Neural progenitor cell (in vitro differentiated cells): ENCODE measurements around the gene SIL1. TPM values are rescaled to one million over a fixed set of nuclear protein-coding genes. Genes with fewer than 3 reads are reported as not detected.

Source experiments
- DNase-seq: peaks from one replicate; pipeline ENCODE4 v3.0.0-alpha.2; 2016; ENCODE audit warnings: low spot score
- H2AFZ ChIP-seq: fragments of 200-600 bp; sonication (generic); replicated peaks from 2 replicates; pipeline ENCODE4 v1.6.1; 2016; ENCODE audit warnings: antibody characterized with exemption
- H3F3A ChIP-seq: fragments of 200-600 bp; sonication (generic); 2 replicates; pipeline ENCODE4 v1.6.1; 2016; ENCODE audit warnings: antibody characterized with exemption, low read depth
- H3K27ac ChIP-seq: fragments of 200-600 bp; sonication (generic); 2 replicates; pipeline ENCODE4 v1.5.1; 2016; ENCODE audit warnings: mild to moderate bottlenecking
- H3K27me3 ChIP-seq: fragments of 200-600 bp; sonication (generic); 2 replicates; pipeline ENCODE4 v1.6.1; 2016; ENCODE audit warnings: mild to moderate bottlenecking, moderate library complexity
- H3K36me3 ChIP-seq: fragments of 200-600 bp; sonication (generic); 2 replicates; pipeline ENCODE4 v1.5.1; 2016
- H3K4me1 ChIP-seq: fragments of 200-600 bp; sonication (generic); 2 replicates; pipeline ENCODE4 v1.6.1; 2016; ENCODE audit warnings: mixed run types
- H3K4me2 ChIP-seq: fragments of 200-600 bp; sonication (generic); 2 replicates; pipeline ENCODE4 v1.6.1; 2016
- H3K4me3 ChIP-seq: fragments of 200-600 bp; sonication (generic); 2 replicates; pipeline ENCODE4 v1.5.1; 2016
- H3K79me2 ChIP-seq: fragments of 200-600 bp; sonication (generic); 2 replicates; pipeline ENCODE4 v1.6.1; 2016; ENCODE audit warnings: low read depth
- H3K9ac ChIP-seq: fragments of 200-600 bp; sonication (generic); 2 replicates; pipeline ENCODE4 v1.6.1; 2016
- H3K9me3 ChIP-seq: fragments of 200-600 bp; sonication (generic); 2 replicates; pipeline ENCODE4 v1.5.1; 2016; ENCODE audit warnings: low read depth
- H4K20me1 ChIP-seq: fragments of 200-600 bp; sonication (generic); 2 replicates; pipeline ENCODE4 v1.6.1; 2016; ENCODE audit warnings: low read depth
- H3K27ac Mint-ChIP-seq: 3 replicates; pipeline ENCODE4 v1.8.0; 2021; ENCODE audit warnings: mixed read lengths
- H3K27me3 Mint-ChIP-seq: 2 replicates; pipeline ENCODE4 v1.8.0; 2022; ENCODE audit warnings: low read depth, mild to moderate bottlenecking, inconsistent platforms, moderate library complexity, mixed read lengths; ENCODE audit not compliant: insufficient read depth
- H3K36me3 Mint-ChIP-seq: 3 replicates; pipeline ENCODE4 v1.8.0; 2021; ENCODE audit warnings: mixed read lengths
- H3K4me1 Mint-ChIP-seq: 3 replicates; pipeline ENCODE4 v1.8.0; 2021; ENCODE audit warnings: mixed read lengths
- H3K4me3 Mint-ChIP-seq: 3 replicates; pipeline ENCODE4 v1.8.0; 2021; ENCODE audit warnings: mild to moderate bottlenecking, moderate library complexity, mixed read lengths
- H3K9me3 Mint-ChIP-seq: 3 replicates; pipeline ENCODE4 v1.8.0; 2020; ENCODE audit warnings: mixed read lengths
- CTCF ChIP-seq: fragments of 200-600 bp; sonication (generic); IDR thresholded peaks from 2 replicates; pipeline ENCODE4 v1.5.1; 2017; ENCODE audit warnings: antibody characterized with exemption, mild to moderate bottlenecking
- EZH2 ChIP-seq: fragments of 200-600 bp; sonication (generic); IDR thresholded peaks from 2 replicates; pipeline ENCODE4 v1.6.1; 2017; ENCODE audit warnings: antibody characterized with exemption, mild to moderate bottlenecking, moderate library complexity
- EZH2phosphoT487 ChIP-seq: fragments of 200-600 bp; sonication (generic); IDR thresholded peaks from 2 replicates; pipeline ENCODE4 v1.6.1; 2017; ENCODE audit warnings: antibody characterized with exemption
- total RNA-seq: library from RNA; depleted of rRNA; stranded (reverse); fragments of >200 nt; gene quantifications from 2 replicates; pipeline ENCODE4 v1.2.3, GENCODE V29; 2015; ENCODE audit warnings: low replicate concordance

The SIL1 gene
- total RNA-seq, 1 donor from 2014 or later: 5.5 TPM

GRCh38 chr5:139134906-139135305 lies 63.3 kb downstream of the SIL1 start:
- no peaks in the 10 kb centered on the region for H3F3A ChIP-seq
- no peaks in the 10 kb centered on the region for H3K36me3 Mint-ChIP-seq
- DNase-seq: no peak
- H3K9ac ChIP-seq: no peak overlapping the region
- H3K27me3 ChIP-seq: no peaks in the 10 kb centered on the region
- no peak overlapping the region for H3K27ac Mint-ChIP-seq
- no peaks in the 10 kb centered on the region for H3K9me3 ChIP-seq
- H3K27me3 Mint-ChIP-seq: peaks cover 9% of the 10 kb centered on the region
- H3K4me2 ChIP-seq: no peak overlapping the region
- H3K4me3 Mint-ChIP-seq: no peak overlapping the region
- H4K20me1 ChIP-seq: no peaks in the 10 kb centered on the region
- no peaks in the 10 kb centered on the region for H3K79me2 ChIP-seq
- no peaks in the 10 kb centered on the region for H3K9me3 Mint-ChIP-seq
- H3K4me1 Mint-ChIP-seq: peaks cover 48% of the 10 kb centered on the region
- no peak overlapping the region for H2AFZ ChIP-seq
- H3K36me3 ChIP-seq: no peaks in the 10 kb centered on the region
- H3K4me3 ChIP-seq: no peak overlapping the region
- H3K4me1 ChIP-seq: peaks cover 23% of the 10 kb centered on the region
- H3K27ac ChIP-seq: no peak overlapping the region
- no peak for TF ChIP-seq CTCF

GRCh38 chr5:139133282-139133681 lies 64.9 kb downstream of the SIL1 start:
- peaks cover 35% of the 10 kb centered on the region for H3K4me1 Mint-ChIP-seq
- H3K4me3 Mint-ChIP-seq: no peak overlapping the region
- DNase-seq: no peak
- H3K27me3 Mint-ChIP-seq: peaks cover 6% of the 10 kb centered on the region
- H3K4me2 ChIP-seq: no peak overlapping the region
- H3K27ac Mint-ChIP-seq: peak overlapping the region; percentile 31
- H3K9me3 Mint-ChIP-seq: no peaks in the 10 kb centered on the region
- no peaks in the 10 kb centered on the region for H3K79me2 ChIP-seq
- TF ChIP-seq CTCF (no peak), EZH2phosphoT487 (no peak)
- H3K9me3 ChIP-seq: no peaks in the 10 kb centered on the region
- no peak overlapping the region for H3K9ac ChIP-seq
- H3K27me3 ChIP-seq: no peaks in the 10 kb centered on the region
- no peaks in the 10 kb centered on the region for H3K36me3 Mint-ChIP-seq
- H4K20me1 ChIP-seq: no peaks in the 10 kb centered on the region
- H2AFZ ChIP-seq: no peak overlapping the region
- H3K36me3 ChIP-seq: no peaks in the 10 kb centered on the region
- H3K27ac ChIP-seq: no peak overlapping the region
- peaks cover 23% of the 10 kb centered on the region for H3K4me1 ChIP-seq
- no peaks in the 10 kb centered on the region for H3F3A ChIP-seq
- no peak overlapping the region for H3K4me3 ChIP-seq

DNA sequence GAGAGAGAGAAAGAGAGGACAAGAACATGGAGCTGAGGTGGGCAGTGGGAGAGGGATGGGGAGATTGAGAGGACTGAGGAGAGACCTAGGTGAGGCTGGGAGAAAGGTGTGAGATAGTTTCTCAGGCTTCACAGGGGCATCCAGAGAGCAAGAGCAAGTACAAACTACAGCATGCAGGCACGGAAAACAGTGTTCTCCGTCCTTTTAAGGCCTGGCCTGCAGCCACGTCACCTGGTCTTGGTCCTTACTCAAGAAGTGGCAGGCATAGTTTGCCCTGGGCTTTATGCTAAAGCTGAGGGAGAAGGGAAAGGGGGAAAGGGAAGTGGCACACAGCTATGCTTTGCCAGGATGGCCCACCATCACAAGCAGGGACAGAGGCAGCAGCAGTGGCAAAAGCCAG lies 65.7 kb downstream of the SIL1 start:
- Histone ChIP-seq H3K4me2 (no peak overlapping the region), H3K27ac (no peak overlapping the region), H3K9ac (no peak overlapping the region), H4K20me1 (no peaks in the 10 kb centered on the region), H3F3A (no peaks in the 10 kb centered on the region), H3K79me2 (no peaks in the 10 kb centered on the region), H2AFZ (no peak overlapping the region), H3K4me1 (peaks cover 23% of the 10 kb centered on the region), H3K4me3 (no peak overlapping the region), H3K36me3 (no peaks in the 10 kb centered on the region), H3K27me3 (no peaks in the 10 kb centered on the region), H3K9me3 (no peaks in the 10 kb centered on the region)
- DNase-seq: no peak
- peaks cover 2% of the 10 kb centered on the region for H3K36me3 Mint-ChIP-seq
- H3K4me1 Mint-ChIP-seq: peaks cover 28% of the 10 kb centered on the region
- H3K27ac Mint-ChIP-seq: peak overlapping the region; percentile 1
- H3K27me3 Mint-ChIP-seq: peaks cover 2% of the 10 kb centered on the region
- H3K9me3 Mint-ChIP-seq: no peaks in the 10 kb centered on the region
- no peak for TF ChIP-seq EZH2phosphoT487
- TF ChIP-seq CTCF: no peak
- no peak overlapping the region for H3K4me3 Mint-ChIP-seq

- peak overlapping the region; percentile 20 for H3K27ac Mint-ChIP-seq
- no peaks in the 10 kb centered on the region for H3K36me3 ChIP-seq
- peaks cover 23% of the 10 kb centered on the region for H3K4me1 ChIP-seq
- peaks cover 2% of the 10 kb centered on the region for H3K27me3 Mint-ChIP-seq
- H2AFZ ChIP-seq: no peak overlapping the region
- H3F3A ChIP-seq: no peaks in the 10 kb centered on the region
- H3K9me3 ChIP-seq: no peaks in the 10 kb centered on the region
- TF ChIP-seq CTCF: no peak
- TF ChIP-seq EZH2: no peak
- TF ChIP-seq EZH2phosphoT487: no peak
- DNase-seq: no peak
- H3K4me3 Mint-ChIP-seq: no peak overlapping the region
- no peak overlapping the region for H3K4me3 ChIP-seq
- no peak overlapping the region for H3K27ac ChIP-seq
- H3K36me3 Mint-ChIP-seq: peaks cover 2% of the 10 kb centered on the region
- no peaks in the 10 kb centered on the region for H4K20me1 ChIP-seq
- no peaks in the 10 kb centered on the region for H3K79me2 ChIP-seq
- no peaks in the 10 kb centered on the region for H3K27me3 ChIP-seq
- peak overlapping the region; percentile 48 for H3K4me2 ChIP-seq
- H3K9ac ChIP-seq: no peak overlapping the region
- H3K9me3 Mint-ChIP-seq: no peaks in the 10 kb centered on the region
- H3K4me1 Mint-ChIP-seq: peaks cover 26% of the 10 kb centered on the region
Measured at GRCh38 chr5:139131921-139132432, 66.2 kb downstream of the SIL1 start.
